HepG2 (cell line): ENCODE results near the gene WDR27. TPM values are rescaled to one million over a fixed set of nuclear protein-coding genes. Genes with fewer than 3 reads are reported as not detected.

ENCODE experiments used
- ARNT ChIP-seq: fragments of 450-650 bp; IDR thresholded peaks from 2 replicates; pipeline ENCODE4 v1.6.1; 2017
- EED ChIP-seq: sonication (generic); formaldehyde crosslinking; IDR thresholded peaks from 2 replicates; pipeline ENCODE4 v1.5.0; 2020; ENCODE audit warnings: mild to moderate bottlenecking, missing genetic modification reagents
- GATA4 ChIP-seq: sonication (generic); IDR thresholded peaks from 2 replicates; pipeline ENCODE4 v1.6.1; 2016; ENCODE audit warnings: antibody characterized with exemption, low read depth, borderline replicate concordance
- HNF4A ChIP-seq: sonication (generic); formaldehyde crosslinking; IDR thresholded peaks from 2 replicates; pipeline ENCODE4 v1.4.0; 2020; ENCODE audit warnings: missing genetic modification reagents
- JUNB ChIP-seq: sonication (generic); formaldehyde crosslinking; IDR thresholded peaks from 2 replicates; pipeline ENCODE4 v1.8.0; 2022; ENCODE audit warnings: missing genetic modification reagents, mild to moderate bottlenecking, borderline replicate concordance
- MAFK ChIP-seq, 2 experiments: IDR thresholded peaks in 1 of 2; conservative IDR thresholded peaks in 1 of 2; 2 replicates each; pipeline ENCODE4 v1.6.1; 2011; ENCODE audit warnings: improper control_type of control experiment in 2 of 2, low read length in 2 of 2
- MTF1 ChIP-seq: sonication (generic); formaldehyde crosslinking; IDR thresholded peaks from 2 replicates; pipeline ENCODE4 v1.5.0; 2020; ENCODE audit warnings: missing genetic modification reagents
- NFKBIZ ChIP-seq: IDR thresholded peaks from 2 replicates; pipeline ENCODE4 v1.6.1; 2018; ENCODE audit warnings: missing genetic modification reagents, missing compliant biosample characterization
- NR2F1 ChIP-seq, 2 experiments: fragments of 450-650 bp in 1 of 2; formaldehyde crosslinking in 1 of 2; IDR thresholded peaks; 2 replicates each; pipeline versions ENCODE4 v1.5.0 to v1.6.1; 2016 to 2020; ENCODE audit warnings: mild to moderate bottlenecking in 1 of 2, missing compliant biosample characterization in 1 of 2, missing genetic modification reagents in 1 of 2, moderate library complexity in 1 of 2
- SKI ChIP-seq: fragments of 450-650 bp; IDR thresholded peaks from one replicate; pipeline ENCODE4 v1.6.1; 2018; ENCODE audit warnings: mild to moderate bottlenecking; ENCODE audit not compliant: partially characterized antibody
- U2AF2 ChIP-seq: fragments of 200-400 bp; formaldehyde crosslinking; IDR thresholded peaks from 2 replicates; pipeline ENCODE4 v1.6.1; 2017; ENCODE audit warnings: low read depth, mild to moderate bottlenecking, low read length
- ZBTB44 ChIP-seq: sonication (generic); formaldehyde crosslinking; IDR thresholded peaks from 2 replicates; pipeline ENCODE4 v1.4.0; 2020; ENCODE audit warnings: missing genetic modification reagents
- ZFP36L2 ChIP-seq: sonication (generic); formaldehyde crosslinking; IDR thresholded peaks from 2 replicates; pipeline ENCODE4 v1.4.0; 2020; ENCODE audit warnings: missing genetic modification reagents
- ZNF160 ChIP-seq: sonication (generic); formaldehyde crosslinking; IDR thresholded peaks from 2 replicates; pipeline ENCODE4 v1.8.0; 2022; ENCODE audit warnings: mild to moderate bottlenecking, inconsistent platforms, missing genetic modification reagents
- ZNF576 ChIP-seq: sonication (generic); formaldehyde crosslinking; IDR thresholded peaks from 2 replicates; pipeline ENCODE4 v1.4.0; 2020; ENCODE audit warnings: mild to moderate bottlenecking, missing genetic modification reagents
- ZNF713 ChIP-seq: sonication (generic); formaldehyde crosslinking; IDR thresholded peaks from 2 replicates; pipeline ENCODE4 v1.4.0; 2020; ENCODE audit warnings: mild to moderate bottlenecking, missing genetic modification reagents
- ZNF766 ChIP-seq: sonication (generic); formaldehyde crosslinking; IDR thresholded peaks from 2 replicates; pipeline ENCODE4 v1.5.0; 2020; ENCODE audit warnings: missing genetic modification reagents, borderline replicate concordance
- ZNF776 ChIP-seq: sonication (generic); formaldehyde crosslinking; IDR thresholded peaks from 2 replicates; pipeline ENCODE4 v1.4.0; 2020; ENCODE audit warnings: mild to moderate bottlenecking, missing genetic modification reagents
- polyA plus RNA-seq, 8 experiments: library from polyadenylated mRNA; depleted of rRNA in 3 of 8; stranded (reverse) in 7 of 8; unstranded in 1 of 8; fragments of >200 nt; fragmentation: Illumina TruSeq in 4 of 8; extraction: Trizol in 4 of 8; gene quantifications; 2 replicates each; pipeline versions ENCODE4 v1.2.1 to v1.2.3, GENCODE V29; 2011 to 2016; ENCODE audit warnings: low read depth in 4 of 8, missing spikeins in 1 of 8, mixed read lengths in 1 of 8; ENCODE audit not compliant: insufficient read depth in 1 of 8
- total RNA-seq, 5 experiments: library from RNA; depleted of rRNA; stranded (reverse); fragments of >200 nt; fragmentation: Illumina TruSeq; extraction: Trizol; gene quantifications; 2 replicates each; pipeline ENCODE4 v1.2.3, GENCODE V29; 2016; ENCODE audit warnings: low read depth in 1 of 5
- TF ChIP-seq, protein P1 (sequence below): IDR thresholded peaks from 2 replicates; pipeline ENCODE4 v1.6.1; 2016; ENCODE audit warnings: low read depth
- TF ChIP-seq, protein P2 (sequence below): sonication (generic); formaldehyde crosslinking; IDR thresholded peaks from 2 replicates; pipeline ENCODE4 v1.8.0; 2022; ENCODE audit warnings: low read depth, missing genetic modification reagents
- TF ChIP-seq, protein P3 (sequence below): sonication (generic); IDR thresholded peaks from 2 replicates; pipeline ENCODE4 v1.6.1; 2016; ENCODE audit warnings: low read depth, borderline replicate concordance

Gene WDR27
- total and polyA plus RNA-seq, 2 of the 13 experiments (the other 11 are each of a cell fraction or from before 2014, with no cell fraction given) = 34.1 to 80.3 TPM

GRCh38 chr6:169724494-169725124, 22.8 kb upstream of the WDR27 start, which contains the start of gene PHF10 (continued):
- TF ChIP-seq HNF4A (CRISPR knock-in tag) (no peak), NR2F1 (CRISPR knock-in tag; IDR thresholded peaks at IDR 0.05) (no peak), U2AF2 (no peak), MAFK (conservative IDR thresholded peaks at IDR 0.05 in 1 of 2, IDR thresholded peaks at IDR 0.05 in 1 of 2; ENCODE audit: low read length in 2 of 2) (no peak), ZNF576 (peak; percentile 97), ARNT (no peak), ZNF160 (CRISPR knock-in tag) (no peak; the same call in 1 of the 2 replicates), SKI (no peak), EED (CRISPR knock-in tag) (peak; percentile 77; the same call in 1 of the 2 replicates), NFKBIZ (CRISPR knock-in tag) (peak; percentile 15; the same call in 1 of the 2 replicates), JUNB (CRISPR knock-in tag) (peak; percentile 88), ZNF776 (CRISPR knock-in tag) (peak; percentile 99), ZNF766 (CRISPR knock-in tag) (no peak; the same call in none of the 2 replicates), GATA4 (no peak), ZFP36L2 (CRISPR knock-in tag) (no peak), ZBTB44 (CRISPR knock-in tag) (peak; percentile 86; the same call in 1 of the 2 replicates), MTF1 (CRISPR knock-in tag) (peak; percentile 62; the same call in 1 of the 2 replicates), ZNF713 (CRISPR knock-in tag) (no peak)
- TF ChIP-seq, protein P1, sequence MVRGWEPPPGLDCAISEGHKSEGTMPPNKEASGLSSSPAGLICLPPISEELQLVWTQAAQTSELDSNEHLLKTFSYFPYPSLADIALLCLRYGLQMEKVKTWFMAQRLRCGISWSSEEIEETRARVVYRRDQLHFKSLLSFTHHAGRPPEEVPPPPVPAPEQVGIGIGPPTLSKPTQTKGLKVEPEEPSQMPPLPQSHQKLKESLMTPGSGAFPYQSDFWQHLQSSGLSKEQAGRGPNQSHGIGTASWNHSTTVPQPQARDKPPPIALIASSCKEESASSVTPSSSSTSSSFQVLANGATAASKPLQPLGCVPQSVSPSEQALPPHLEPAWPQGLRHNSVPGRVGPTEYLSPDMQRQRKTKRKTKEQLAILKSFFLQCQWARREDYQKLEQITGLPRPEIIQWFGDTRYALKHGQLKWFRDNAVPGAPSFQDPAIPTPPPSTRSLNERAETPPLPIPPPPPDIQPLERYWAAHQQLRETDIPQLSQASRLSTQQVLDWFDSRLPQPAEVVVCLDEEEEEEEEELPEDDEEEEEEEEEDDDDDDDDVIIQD (CRISPR knock-in tag) = no peak
- TF ChIP-seq, protein P2, sequence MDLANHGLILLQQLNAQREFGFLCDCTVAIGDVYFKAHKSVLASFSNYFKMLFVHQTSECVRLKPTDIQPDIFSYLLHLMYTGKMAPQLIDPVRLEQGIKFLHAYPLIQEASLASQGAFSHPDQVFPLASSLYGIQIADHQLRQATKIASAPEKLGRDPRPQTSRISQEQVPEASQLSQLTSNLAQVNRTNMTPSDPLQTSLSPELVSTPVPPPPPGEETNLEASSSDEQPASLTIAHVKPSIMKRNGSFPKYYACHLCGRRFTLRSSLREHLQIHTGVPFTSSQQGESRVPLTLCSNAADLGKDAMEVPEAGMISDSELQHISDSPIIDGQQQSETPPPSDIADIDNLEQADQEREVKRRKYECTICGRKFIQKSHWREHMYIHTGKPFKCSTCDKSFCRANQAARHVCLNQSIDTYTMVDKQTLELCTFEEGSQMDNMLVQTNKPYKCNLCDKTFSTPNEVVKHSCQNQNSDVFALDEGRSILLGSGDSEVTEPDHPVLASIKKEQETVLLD (CRISPR knock-in tag) = peak; percentile 88
- TF ChIP-seq, protein P3, sequence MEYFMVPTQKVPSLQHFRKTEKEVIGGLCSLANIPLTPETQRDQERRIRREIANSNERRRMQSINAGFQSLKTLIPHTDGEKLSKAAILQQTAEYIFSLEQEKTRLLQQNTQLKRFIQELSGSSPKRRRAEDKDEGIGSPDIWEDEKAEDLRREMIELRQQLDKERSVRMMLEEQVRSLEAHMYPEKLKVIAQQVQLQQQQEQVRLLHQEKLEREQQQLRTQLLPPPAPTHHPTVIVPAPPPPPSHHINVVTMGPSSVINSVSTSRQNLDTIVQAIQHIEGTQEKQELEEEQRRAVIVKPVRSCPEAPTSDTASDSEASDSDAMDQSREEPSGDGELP = no peak
